Astrocyte (in vitro differentiated cells and primary cell): ENCODE measurements around the gene LUZP2. TPM values are rescaled to one million over a fixed set of nuclear protein-coding genes. Genes with fewer than 3 reads are reported as not detected.

ENCODE experiments used
- DNase-seq: peaks from one replicate; pipeline ENCODE4 v3.0.0-alpha.2; 2010; ENCODE audit warnings: low read depth
- FAIRE-seq: peaks from 2 replicates; lab custom pipeline; 2011; peaks lifted over from hg19 to GRCh38; lab: Jason Lieb, UNC
- H2AFZ ChIP-seq: 2 replicates; pipeline ENCODE4 v1.6.0; 2012; ENCODE audit warnings: low read depth, low read length, inconsistent platforms
- H3K27ac ChIP-seq: 2 replicates; pipeline ENCODE4 v1.5.1; 2011; ENCODE audit warnings: low read depth, low read length, inconsistent platforms
- H3K27me3 ChIP-seq: 2 replicates; pipeline ENCODE4 v1.6.0; 2011; ENCODE audit warnings: low read length, inconsistent platforms; ENCODE audit not compliant: insufficient read depth
- H3K36me3 ChIP-seq: 2 replicates; pipeline ENCODE4 v1.5.1; 2011; ENCODE audit warnings: low read length, inconsistent platforms; ENCODE audit not compliant: insufficient read depth
- H3K4me1 ChIP-seq: 2 replicates; pipeline ENCODE4 v1.5.1; 2011; ENCODE audit warnings: low read length, inconsistent platforms; ENCODE audit not compliant: insufficient read depth
- H3K4me2 ChIP-seq: 2 replicates; pipeline ENCODE4 v1.6.0; 2012; ENCODE audit warnings: low read length, inconsistent platforms
- H3K4me3 ChIP-seq: 2 replicates; pipeline ENCODE4 v1.5.1; 2011; ENCODE audit warnings: low read depth, mild to moderate bottlenecking, low read length, inconsistent platforms; ENCODE audit not compliant: insufficient read depth
- H3K79me2 ChIP-seq: 2 replicates; pipeline ENCODE4 v1.6.0; 2012; ENCODE audit warnings: mild to moderate bottlenecking, low read length, inconsistent platforms; ENCODE audit not compliant: insufficient read depth
- H3K9ac ChIP-seq: 2 replicates; pipeline ENCODE4 v1.6.0; 2012; ENCODE audit warnings: mild to moderate bottlenecking, low read length, inconsistent platforms
- H3K9me3 ChIP-seq: 2 replicates; pipeline ENCODE4 v1.5.1; 2012; ENCODE audit warnings: low read depth, mild to moderate bottlenecking, low read length, inconsistent platforms; ENCODE audit not compliant: insufficient read depth
- H4K20me1 ChIP-seq: 2 replicates; pipeline ENCODE4 v1.6.0; 2012; ENCODE audit warnings: low read length, inconsistent platforms; ENCODE audit not compliant: insufficient read depth
- H3K27ac Mint-ChIP-seq: one replicate; pipeline ENCODE4 v1.8.0; 2021; ENCODE audit warnings: mild to moderate bottlenecking, mixed read lengths; ENCODE audit not compliant: unreplicated experiment
- H3K27me3 Mint-ChIP-seq: one replicate; pipeline ENCODE4 v1.8.0; 2021; ENCODE audit warnings: low read depth, mixed read lengths; ENCODE audit not compliant: unreplicated experiment
- H3K36me3 Mint-ChIP-seq: one replicate; pipeline ENCODE4 v1.8.0; 2021; ENCODE audit warnings: low read depth, mixed read lengths; ENCODE audit not compliant: unreplicated experiment
- H3K4me1 Mint-ChIP-seq: one replicate; pipeline ENCODE4 v1.8.0; 2021; ENCODE audit warnings: low read depth, mixed read lengths; ENCODE audit not compliant: unreplicated experiment
- H3K4me3 Mint-ChIP-seq: one replicate; pipeline ENCODE4 v1.8.0; 2021; ENCODE audit warnings: mild to moderate bottlenecking, moderate library complexity, mixed read lengths; ENCODE audit not compliant: unreplicated experiment
- H3K9me3 Mint-ChIP-seq: one replicate; pipeline ENCODE4 v1.8.0; 2021; ENCODE audit warnings: mild to moderate bottlenecking, mixed read lengths; ENCODE audit not compliant: unreplicated experiment
- EZH2 ChIP-seq: IDR thresholded peaks from 2 replicates; pipeline ENCODE4 v1.6.1; 2012; ENCODE audit warnings: mild to moderate bottlenecking, low read length, inconsistent platforms; ENCODE audit not compliant: insufficient read depth
- total RNA-seq: library from RNA; stranded (reverse); gene quantifications from 2 replicates; pipeline ENCODE4 v1.2.1, GENCODE V29; 2021
- TF ChIP-seq, protein P1 (sequence below): IDR thresholded peaks from 2 replicates; pipeline ENCODE4 v1.5.1; 2011; ENCODE audit warnings: low read depth, mild to moderate bottlenecking, inconsistent platforms, low read length, moderate library complexity; ENCODE audit not compliant: insufficient read depth

Gene LUZP2
- total RNA-seq, 1 donor from 2014 or later = 2.3 TPM

DNA sequence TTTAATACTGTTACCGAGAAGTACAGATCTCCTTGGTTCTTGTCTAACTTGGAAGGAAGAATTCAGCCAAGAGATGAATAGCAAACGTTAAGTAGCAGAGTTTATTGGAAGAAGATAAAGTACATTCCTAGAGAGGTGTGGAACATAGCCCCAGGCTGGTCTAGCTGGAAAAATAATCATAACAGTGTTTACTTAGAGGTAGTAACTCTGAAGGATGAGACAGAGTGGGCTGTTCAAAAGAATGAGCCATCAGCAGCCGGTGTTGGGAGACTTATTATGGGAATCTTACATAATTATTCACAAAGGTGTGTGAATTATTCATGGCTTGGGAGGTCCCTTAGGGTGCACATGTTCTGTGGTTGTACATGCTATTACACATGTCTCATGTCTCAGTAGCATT lies 276.5 kb downstream of the LUZP2 start:
- Histone ChIP-seq H3K4me3 (no peak overlapping the region), H3K4me1 (no peaks in the 10 kb centered on the region), H3K79me2 (no peaks in the 10 kb centered on the region), H3K9ac (no peak overlapping the region), H3K27ac (no peak overlapping the region), H2AFZ (no peak overlapping the region), H3K4me2 (no peak overlapping the region), H3K36me3 (no peaks in the 10 kb centered on the region), H3K27me3 (no peaks in the 10 kb centered on the region), H3K9me3 (no peaks in the 10 kb centered on the region), H4K20me1 (no peaks in the 10 kb centered on the region)
- Mint-ChIP-seq H3K4me3 (no peak overlapping the region), H3K27me3 (no peaks in the 10 kb centered on the region), H3K4me1 (no peaks in the 10 kb centered on the region), H3K36me3 (no peaks in the 10 kb centered on the region), H3K9me3 (no peaks in the 10 kb centered on the region), H3K27ac (no peak overlapping the region)
- no peak for FAIRE-seq
- TF ChIP-seq, protein P1, sequence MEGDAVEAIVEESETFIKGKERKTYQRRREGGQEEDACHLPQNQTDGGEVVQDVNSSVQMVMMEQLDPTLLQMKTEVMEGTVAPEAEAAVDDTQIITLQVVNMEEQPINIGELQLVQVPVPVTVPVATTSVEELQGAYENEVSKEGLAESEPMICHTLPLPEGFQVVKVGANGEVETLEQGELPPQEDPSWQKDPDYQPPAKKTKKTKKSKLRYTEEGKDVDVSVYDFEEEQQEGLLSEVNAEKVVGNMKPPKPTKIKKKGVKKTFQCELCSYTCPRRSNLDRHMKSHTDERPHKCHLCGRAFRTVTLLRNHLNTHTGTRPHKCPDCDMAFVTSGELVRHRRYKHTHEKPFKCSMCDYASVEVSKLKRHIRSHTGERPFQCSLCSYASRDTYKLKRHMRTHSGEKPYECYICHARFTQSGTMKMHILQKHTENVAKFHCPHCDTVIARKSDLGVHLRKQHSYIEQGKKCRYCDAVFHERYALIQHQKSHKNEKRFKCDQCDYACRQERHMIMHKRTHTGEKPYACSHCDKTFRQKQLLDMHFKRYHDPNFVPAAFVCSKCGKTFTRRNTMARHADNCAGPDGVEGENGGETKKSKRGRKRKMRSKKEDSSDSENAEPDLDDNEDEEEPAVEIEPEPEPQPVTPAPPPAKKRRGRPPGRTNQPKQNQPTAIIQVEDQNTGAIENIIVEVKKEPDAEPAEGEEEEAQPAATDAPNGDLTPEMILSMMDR = no peak
- no peak for TF ChIP-seq EZH2
- no peak for DNase-seq

DNA sequence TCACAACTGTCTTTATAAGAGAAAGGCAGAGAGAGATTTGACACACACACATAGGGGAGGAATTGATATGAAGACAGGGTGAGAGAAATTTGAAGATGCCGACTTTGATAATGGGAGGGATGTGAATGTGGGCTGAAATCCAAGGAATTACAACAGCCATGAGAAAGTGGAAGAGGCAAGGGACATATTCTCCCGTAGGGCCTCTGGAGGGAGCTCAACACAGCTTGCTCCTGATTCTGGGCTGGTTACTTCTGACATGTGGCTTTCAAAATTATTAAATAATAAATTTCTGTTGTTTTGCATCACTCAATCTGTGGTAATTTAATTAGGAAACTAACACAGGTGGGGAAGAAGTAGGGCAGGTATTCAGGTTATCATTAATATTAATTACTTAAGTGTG lies 282.9 kb downstream of the LUZP2 start:
- TF ChIP-seq, protein P1 = no peak
- TF ChIP-seq EZH2 = no peak
- Histone ChIP-seq H3K9ac (no peak overlapping the region), H3K4me3 (no peak overlapping the region), H3K4me2 (no peak overlapping the region), H3K4me1 (no peaks in the 10 kb centered on the region), H4K20me1 (no peaks in the 10 kb centered on the region), H2AFZ (no peak overlapping the region), H3K9me3 (no peaks in the 10 kb centered on the region), H3K27me3 (no peaks in the 10 kb centered on the region), H3K27ac (no peak overlapping the region), H3K36me3 (no peaks in the 10 kb centered on the region), H3K79me2 (no peaks in the 10 kb centered on the region)
- H3K4me1 Mint-ChIP-seq = no peaks in the 10 kb centered on the region
- no peaks in the 10 kb centered on the region for H3K27me3 Mint-ChIP-seq
- no peaks in the 10 kb centered on the region for H3K36me3 Mint-ChIP-seq
- no peaks in the 10 kb centered on the region for H3K9me3 Mint-ChIP-seq
- DNase-seq (no peak), FAIRE-seq (no peak)
- H3K27ac Mint-ChIP-seq = no peak overlapping the region
- H3K4me3 Mint-ChIP-seq = no peak overlapping the region

DNA sequence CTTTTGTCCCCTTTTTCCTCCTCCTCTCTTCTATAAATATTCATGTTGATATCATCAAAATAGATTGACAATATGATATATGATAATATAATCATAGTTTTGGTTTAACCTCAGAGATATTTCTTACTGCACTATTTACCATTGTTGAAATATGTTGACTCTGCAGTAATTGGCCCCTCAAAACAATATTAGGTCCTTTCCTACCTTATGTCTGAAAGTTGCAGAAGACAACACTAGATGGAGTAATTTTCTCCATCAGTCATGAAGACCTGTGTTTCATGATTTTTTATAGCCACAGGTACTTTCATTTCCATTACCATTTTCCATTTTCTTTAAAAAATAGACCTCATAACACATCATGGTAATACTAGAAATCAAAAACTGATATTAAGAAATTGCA lies 284.4 kb downstream of the LUZP2 start:
- no peak overlapping the region for H2AFZ ChIP-seq
- H3K4me1 Mint-ChIP-seq = no peaks in the 10 kb centered on the region
- no peak overlapping the region for H3K4me2 ChIP-seq
- DNase-seq = no peak
- no peak for TF ChIP-seq EZH2
- TF ChIP-seq, protein P1 = no peak
- no peaks in the 10 kb centered on the region for H3K4me1 ChIP-seq
- no peaks in the 10 kb centered on the region for H3K27me3 Mint-ChIP-seq
- H3K36me3 ChIP-seq = no peaks in the 10 kb centered on the region
- no peaks in the 10 kb centered on the region for H3K9me3 Mint-ChIP-seq
- H3K4me3 Mint-ChIP-seq = no peak overlapping the region
- no peak overlapping the region for H3K9ac ChIP-seq
- no peak for FAIRE-seq
- H3K27ac ChIP-seq = no peak overlapping the region
- H3K27me3 ChIP-seq = no peaks in the 10 kb centered on the region
- H3K36me3 Mint-ChIP-seq = no peaks in the 10 kb centered on the region
- no peaks in the 10 kb centered on the region for H3K79me2 ChIP-seq
- H3K9me3 ChIP-seq = no peaks in the 10 kb centered on the region
- H3K4me3 ChIP-seq = no peak overlapping the region
- no peak overlapping the region for H3K27ac Mint-ChIP-seq
- no peaks in the 10 kb centered on the region for H4K20me1 ChIP-seq
